ENCODE results near the gene SLC17A5.
"Not testable (repeated sequence)": the region's sequence is repeated elsewhere in the genome, so short reads cannot be mapped to it uniquely, and the experiment has no call there.

SLC17A5 gene

DNA sequence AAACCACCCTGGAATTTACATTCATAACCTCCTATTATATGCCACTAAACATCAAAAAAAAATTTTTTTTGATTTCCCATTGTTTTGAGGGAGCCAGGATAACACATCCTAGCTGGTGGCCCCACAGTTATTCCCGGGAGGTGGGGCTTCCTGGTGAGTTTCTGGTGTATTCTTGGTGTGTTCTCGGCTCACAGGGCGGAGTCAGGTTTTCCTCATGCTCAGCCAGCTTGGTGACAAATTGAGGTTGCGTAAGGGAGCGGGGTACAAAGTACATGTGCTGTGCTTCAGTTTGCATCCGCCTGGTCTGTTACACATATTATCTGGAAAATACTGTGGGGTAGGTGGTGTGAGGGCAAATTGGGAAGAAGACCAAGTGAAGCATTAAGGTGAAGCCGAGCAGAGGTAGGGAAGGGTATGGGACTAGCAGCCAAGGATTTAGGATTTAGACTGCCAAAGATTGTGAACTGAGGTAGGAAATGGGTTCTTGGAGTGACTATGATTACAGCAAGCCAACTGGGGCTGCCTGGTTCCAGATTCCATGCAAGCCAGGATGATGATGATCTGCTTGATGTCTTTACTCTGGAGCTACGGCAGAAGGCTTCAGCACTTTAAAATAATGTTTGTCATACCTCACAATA is 86.7 kb downstream of the SLC17A5 start:
- TF ChIP-seq, protein P1, sequence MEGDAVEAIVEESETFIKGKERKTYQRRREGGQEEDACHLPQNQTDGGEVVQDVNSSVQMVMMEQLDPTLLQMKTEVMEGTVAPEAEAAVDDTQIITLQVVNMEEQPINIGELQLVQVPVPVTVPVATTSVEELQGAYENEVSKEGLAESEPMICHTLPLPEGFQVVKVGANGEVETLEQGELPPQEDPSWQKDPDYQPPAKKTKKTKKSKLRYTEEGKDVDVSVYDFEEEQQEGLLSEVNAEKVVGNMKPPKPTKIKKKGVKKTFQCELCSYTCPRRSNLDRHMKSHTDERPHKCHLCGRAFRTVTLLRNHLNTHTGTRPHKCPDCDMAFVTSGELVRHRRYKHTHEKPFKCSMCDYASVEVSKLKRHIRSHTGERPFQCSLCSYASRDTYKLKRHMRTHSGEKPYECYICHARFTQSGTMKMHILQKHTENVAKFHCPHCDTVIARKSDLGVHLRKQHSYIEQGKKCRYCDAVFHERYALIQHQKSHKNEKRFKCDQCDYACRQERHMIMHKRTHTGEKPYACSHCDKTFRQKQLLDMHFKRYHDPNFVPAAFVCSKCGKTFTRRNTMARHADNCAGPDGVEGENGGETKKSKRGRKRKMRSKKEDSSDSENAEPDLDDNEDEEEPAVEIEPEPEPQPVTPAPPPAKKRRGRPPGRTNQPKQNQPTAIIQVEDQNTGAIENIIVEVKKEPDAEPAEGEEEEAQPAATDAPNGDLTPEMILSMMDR (IDR thresholded peaks at IDR 0.05; ENCODE audit: poor library complexity, severe bottlenecking), result no peak
- Histone ChIP-seq H3K4me3 (ENCODE audit: severe bottlenecking) (no peak overlapping the region), H3K27ac (ENCODE audit: poor library complexity, severe bottlenecking) (no peak overlapping the region), H3K36me3 (ENCODE audit: low read depth) (no peaks in the 10 kb centered on the region), H3K27me3 (ENCODE audit: insufficient read depth, poor library complexity, severe bottlenecking) (no peaks in the 10 kb centered on the region), H3K9me3 (ENCODE audit: severe bottlenecking) (no peaks in the 10 kb centered on the region), H3K4me1 (ENCODE audit: insufficient read depth, poor library complexity, severe bottlenecking) (no peaks in the 10 kb centered on the region)
- DNase-seq (ENCODE audit: low spot score), result no peak
- no peak for ATAC-seq (ENCODE audit: low read depth)

DNA sequence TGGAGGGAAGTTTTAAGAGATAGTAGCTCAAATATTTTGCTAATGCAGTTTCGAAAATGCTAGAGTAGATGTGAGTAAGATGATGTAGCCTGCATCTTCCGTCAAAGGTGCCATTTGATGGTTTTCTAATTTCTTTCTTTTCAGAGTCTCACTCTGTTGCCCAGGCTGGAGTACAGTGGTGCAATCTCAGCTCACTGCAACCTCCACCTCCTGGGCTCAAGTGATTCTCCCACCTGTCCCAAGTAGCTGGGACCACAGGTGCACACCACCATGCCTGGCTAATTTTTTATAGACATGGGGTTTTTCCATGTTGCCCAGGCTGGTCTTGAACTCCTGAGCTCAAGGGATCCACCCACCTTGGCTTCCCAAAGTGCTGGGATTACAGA is 87.3 kb downstream of the SLC17A5 start:
- DNase-seq (ENCODE audit: low spot score); ATAC-seq (ENCODE audit: low read depth); H3K4me1 ChIP-seq (ENCODE audit: insufficient read depth, poor library complexity, severe bottlenecking); H3K36me3 ChIP-seq (ENCODE audit: low read depth); H3K27ac ChIP-seq (ENCODE audit: poor library complexity, severe bottlenecking); H3K9me3 ChIP-seq (ENCODE audit: severe bottlenecking); H3K27me3 ChIP-seq (ENCODE audit: insufficient read depth, poor library complexity, severe bottlenecking); H3K4me3 ChIP-seq (ENCODE audit: severe bottlenecking): not testable (repeated sequence)

DNA sequence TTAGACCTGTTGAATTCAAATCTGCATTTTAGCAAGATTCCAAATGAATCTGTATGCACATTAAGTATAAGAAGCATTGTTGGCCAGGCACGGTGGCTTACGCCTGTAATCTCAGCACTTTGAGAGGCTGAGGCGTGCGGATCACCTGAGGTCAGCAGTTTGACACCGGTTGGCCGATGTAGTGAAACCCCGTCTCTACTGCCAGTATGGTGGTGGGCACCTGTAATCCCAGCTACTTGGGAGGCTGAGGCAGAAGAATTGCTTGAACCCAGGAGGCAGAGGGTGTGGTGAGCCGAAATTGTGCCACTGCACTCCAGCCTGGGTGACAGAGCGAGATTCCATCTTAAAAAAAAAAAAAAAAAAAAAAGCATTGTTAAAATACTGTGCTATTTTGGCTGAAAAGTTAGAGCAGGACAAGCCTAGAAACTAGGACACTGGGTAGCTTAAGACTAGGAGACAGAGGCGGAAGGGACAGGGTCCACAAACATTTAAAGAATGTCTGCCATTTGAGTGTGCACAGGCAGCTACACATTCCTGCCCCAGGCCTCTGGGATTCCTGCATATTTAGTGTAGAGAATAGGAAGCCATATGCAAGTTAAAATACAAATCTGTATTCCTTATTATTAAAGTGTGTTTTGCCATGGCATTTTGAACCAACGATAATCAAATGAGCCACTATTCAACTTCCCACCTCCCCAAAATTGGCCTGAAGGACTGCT is 87.9 kb downstream of the SLC17A5 start:
- H3K36me3 ChIP-seq (ENCODE audit: low read depth), result no peaks in the 10 kb centered on the region
- H3K4me3 ChIP-seq (ENCODE audit: severe bottlenecking), result no peak overlapping the region
- no peak for DNase-seq (ENCODE audit: low spot score)
- TF ChIP-seq, protein P1 (IDR thresholded peaks at IDR 0.05; ENCODE audit: poor library complexity, severe bottlenecking), result no peak
- no peaks in the 10 kb centered on the region for H3K9me3 ChIP-seq (ENCODE audit: severe bottlenecking)
- no peak; the same call in 2 of the 3 replicates for ATAC-seq (ENCODE audit: low read depth)
- H3K27me3 ChIP-seq (ENCODE audit: insufficient read depth, poor library complexity, severe bottlenecking), result no peaks in the 10 kb centered on the region
- no peak overlapping the region for H3K27ac ChIP-seq (ENCODE audit: poor library complexity, severe bottlenecking)
- H3K4me1 ChIP-seq (ENCODE audit: insufficient read depth, poor library complexity, severe bottlenecking), result no peaks in the 10 kb centered on the region

DNA sequence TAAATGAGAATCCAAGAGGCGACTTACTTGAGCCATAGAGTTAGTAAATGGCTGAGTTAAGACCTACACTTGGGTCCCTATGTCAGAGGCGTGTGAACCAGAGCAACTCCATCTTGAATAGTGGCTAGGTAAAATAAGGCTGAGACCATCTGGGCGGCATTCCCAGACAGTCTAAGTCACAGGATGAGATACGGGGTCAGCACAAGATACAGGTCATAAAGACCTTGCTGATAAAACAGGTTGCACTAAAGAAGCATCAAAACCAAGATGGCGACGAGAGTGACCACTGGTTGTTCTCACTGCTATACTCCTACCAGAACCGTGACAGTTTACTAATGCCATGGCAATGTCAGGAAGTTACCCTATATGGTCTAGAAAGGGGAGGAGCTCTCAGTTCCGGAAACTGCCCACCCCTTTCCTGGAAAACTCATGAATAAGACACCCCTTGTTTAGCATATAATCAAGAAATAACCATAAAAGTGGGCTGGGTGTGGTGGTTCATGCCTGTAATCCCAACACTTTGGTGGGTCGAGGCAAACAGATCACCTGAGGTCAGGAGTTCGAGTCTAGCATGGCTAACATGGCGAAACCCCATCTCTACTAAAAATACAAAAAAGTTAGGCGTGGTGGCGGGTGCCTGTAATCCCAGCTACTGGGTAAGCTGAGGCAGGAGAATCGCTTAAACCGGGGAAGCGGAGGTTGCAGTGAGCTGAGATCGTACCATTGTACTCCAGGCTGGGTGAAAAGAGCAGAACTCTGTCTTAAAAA is 89.0 kb downstream of the SLC17A5 start:
- Histone ChIP-seq H3K4me3 (ENCODE audit: severe bottlenecking) (no peak overlapping the region), H3K27me3 (ENCODE audit: insufficient read depth, poor library complexity, severe bottlenecking) (no peaks in the 10 kb centered on the region), H3K36me3 (ENCODE audit: low read depth) (no peaks in the 10 kb centered on the region), H3K9me3 (ENCODE audit: severe bottlenecking) (no peaks in the 10 kb centered on the region), H3K27ac (ENCODE audit: poor library complexity, severe bottlenecking) (no peak overlapping the region), H3K4me1 (ENCODE audit: insufficient read depth, poor library complexity, severe bottlenecking) (no peaks in the 10 kb centered on the region)
- TF ChIP-seq, protein P1 (IDR thresholded peaks at IDR 0.05; ENCODE audit: poor library complexity, severe bottlenecking), result no peak
- DNase-seq (ENCODE audit: low spot score) (no peak), ATAC-seq (ENCODE audit: low read depth) (no peak)

DNA sequence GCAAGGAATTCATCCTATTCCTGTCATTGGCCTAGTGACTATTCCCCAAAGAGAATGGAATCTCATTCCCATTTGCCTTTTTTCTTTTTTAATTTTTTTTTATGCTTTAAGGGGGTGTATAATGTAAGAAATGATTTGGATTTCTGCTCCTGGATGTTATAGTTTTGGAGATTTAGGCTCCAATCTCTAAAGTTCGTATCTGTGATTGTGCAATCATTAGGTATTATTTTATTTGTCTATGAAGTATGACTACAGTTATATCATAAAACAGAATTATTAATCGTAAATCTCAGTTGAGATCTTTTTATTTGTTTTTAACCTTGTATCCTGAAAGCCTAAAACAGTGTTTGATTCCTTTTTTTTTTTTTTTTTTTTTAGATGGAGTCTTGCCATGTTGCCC is 91.2 kb downstream of the SLC17A5 start:
- Histone ChIP-seq H3K4me3 (ENCODE audit: severe bottlenecking) (no peak overlapping the region), H3K4me1 (ENCODE audit: insufficient read depth, poor library complexity, severe bottlenecking) (no peaks in the 10 kb centered on the region), H3K27me3 (ENCODE audit: insufficient read depth, poor library complexity, severe bottlenecking) (no peaks in the 10 kb centered on the region), H3K9me3 (ENCODE audit: severe bottlenecking) (no peaks in the 10 kb centered on the region), H3K36me3 (ENCODE audit: low read depth) (no peaks in the 10 kb centered on the region), H3K27ac (ENCODE audit: poor library complexity, severe bottlenecking) (no peak overlapping the region)
- TF ChIP-seq, protein P1 (IDR thresholded peaks at IDR 0.05; ENCODE audit: poor library complexity, severe bottlenecking), result no peak
- DNase-seq (ENCODE audit: low spot score) (no peak), ATAC-seq (ENCODE audit: low read depth) (no peak)
